HCT116 (cell line): ENCODE measurements around the gene RRBP1. TPM values are rescaled to one million over a fixed set of nuclear protein-coding genes. Genes with fewer than 3 reads are reported as not detected.

Experiments
- ATAC-seq: fragments of 200-7000 bp; cut with Tn5 transposase; 2 replicates; pipeline ENCODE4 v1.9.1; 2020; ENCODE audit warnings: mild to moderate bottlenecking, moderate library complexity
- BruUV-seq: library from RNA; stranded (reverse); fragments of 400-500 nt; replicated peaks from 2 replicates; lab custom pipeline; 2021; lab: Mats Ljungman, UMichigan
- CTCF ChIA-PET: fragments of 300-600 bp; sonication (Branson Sonifier 250); formaldehyde crosslinking; loops from one replicate; lab custom pipeline; 2021; ENCODE audit warnings: antibody characterized with exemption; lab: Charles Lee
- POLR2A ChIA-PET: fragments of 300-600, 350-600 bp; sonication (Branson Sonifier 250); formaldehyde crosslinking; loops from one replicate; lab custom pipeline; 2021; ENCODE audit warnings: antibody characterized with exemption; lab: Charles Lee
- RAD21 ChIA-PET, 2 experiments: fragments of 300-600 bp; sonication (Branson Sonifier 250); formaldehyde crosslinking; loops; one replicate each; lab custom pipeline; 2023; ENCODE audit warnings: low total read pairs in 2 of 2; ENCODE audit not compliant: uncharacterized antibody in 2 of 2, unreplicated experiment in 2 of 2, low non-redundant PET in 1 of 2; lab: Charles Lee
- DNase-seq: peaks from one replicate; pipeline ENCODE4 v3.0.0-alpha.2; 2010; ENCODE audit warnings: low read depth, low spot score
- H2AFZ ChIP-seq: fragments of 200-600 bp; shearing (Covaris generic), sonication (generic); 2 replicates; pipeline ENCODE4 v1.6.1; 2017; ENCODE audit warnings: low read depth, mixed run types, mixed read lengths, antibody characterized with exemption, low read length; ENCODE audit not compliant: poor library complexity, severe bottlenecking
- H3K27ac ChIP-seq: 2 replicates; pipeline ENCODE4 v1.5.1; 2012; ENCODE audit warnings: low read depth, low read length
- H3K27me3 ChIP-seq: fragments of 200-600 bp; sonication (generic); 2 replicates; pipeline ENCODE4 v1.6.1; 2016; ENCODE audit warnings: mixed run types, low read length, mixed read lengths; ENCODE audit not compliant: insufficient read depth
- H3K36me3 ChIP-seq, 2 experiments: fragments of 200-500 bp in 1 of 2; fragments of 200-600 bp in 1 of 2; sonication (Bioruptor generic) in 1 of 2; sonication (generic) in 1 of 2; 2 replicates each; pipeline versions ENCODE4 v1.5.1 to v1.6.1; 2014 to 2016; ENCODE audit warnings: low read length in 2 of 2, inconsistent platforms in 1 of 2, mixed read lengths in 1 of 2, mixed run types in 1 of 2; ENCODE audit not compliant: insufficient read depth in 2 of 2, control insufficient read depth in 1 of 2
- H3K4me1 ChIP-seq, 2 experiments: fragments of 200-600 bp in 1 of 2; sonication (generic) in 1 of 2; 2 replicates each; pipeline versions ENCODE4 v1.5.1 to v1.6.1; 2012 to 2017; ENCODE audit warnings: low read length in 2 of 2, inconsistent platforms in 1 of 2, mild to moderate bottlenecking in 1 of 2, mixed read lengths in 1 of 2, mixed run types in 1 of 2, moderate library complexity in 1 of 2; ENCODE audit not compliant: insufficient read depth in 2 of 2, control insufficient read depth in 1 of 2
- H3K4me2 ChIP-seq: fragments of 200-600 bp; sonication (generic); 2 replicates; pipeline ENCODE4 v1.6.1; 2017; ENCODE audit warnings: mixed run types, low read length, mixed read lengths
- H3K4me3 ChIP-seq, 2 experiments: fragments of 200-600 bp in 1 of 2; sonication (generic) in 1 of 2; replicated peaks in 1 of 2; 2 replicates each; pipeline ENCODE4 v1.5.1; 2011 to 2016; ENCODE audit warnings: low read length in 2 of 2, control low read depth in 1 of 2, low read depth in 1 of 2, mild to moderate bottlenecking in 1 of 2, mixed read lengths in 1 of 2, mixed run types in 1 of 2
- H3K79me2 ChIP-seq: fragments of 200-600 bp; sonication (generic); 2 replicates; pipeline ENCODE4 v1.6.1; 2017; ENCODE audit warnings: mild to moderate bottlenecking, mixed run types, low read length, moderate library complexity, mixed read lengths; ENCODE audit not compliant: insufficient read depth
- H3K9ac ChIP-seq: fragments of 200-600 bp; sonication (generic); 2 replicates; pipeline ENCODE4 v1.6.1; 2016; ENCODE audit warnings: low read length, mixed read lengths
- H3K9me2 ChIP-seq: fragments of 200-600 bp; sonication (generic), shearing (Covaris generic); 2 replicates; pipeline ENCODE4 v1.6.1; 2017; ENCODE audit warnings: mixed run types, mild to moderate bottlenecking, moderate library complexity; ENCODE audit not compliant: insufficient read depth
- H3K9me3 ChIP-seq, 2 experiments: fragments of 200-500 bp in 1 of 2; fragments of 200-600 bp in 1 of 2; sonication (Bioruptor generic) in 1 of 2; sonication (generic) in 1 of 2; 2 replicates each; pipeline ENCODE4 v1.6.1; 2014 to 2017; ENCODE audit warnings: low read length in 2 of 2, mixed read lengths in 2 of 2, inconsistent platforms in 1 of 2, low read depth in 1 of 2, mild to moderate bottlenecking in 1 of 2, mixed run types in 1 of 2, moderate library complexity in 1 of 2; ENCODE audit not compliant: control insufficient read depth in 1 of 2, insufficient read depth in 1 of 2
- H4K20me1 ChIP-seq: fragments of 200-600 bp; sonication (generic), shearing (Covaris generic); 2 replicates; pipeline ENCODE4 v1.6.1; 2017; ENCODE audit warnings: mixed run types, mild to moderate bottlenecking, moderate library complexity; ENCODE audit not compliant: insufficient read depth
- EGR1 ChIP-seq: IDR thresholded peaks from 2 replicates; pipeline ENCODE4 v1.6.1; 2012; ENCODE audit warnings: low read depth
- ELF1 ChIP-seq: IDR thresholded peaks from 2 replicates; pipeline ENCODE4 v1.6.1; 2012; ENCODE audit warnings: low read depth, borderline replicate concordance
- EZH2phosphoT487 ChIP-seq: fragments of 200-600 bp; IDR thresholded peaks from 2 replicates; pipeline ENCODE4 v1.6.1; 2018; ENCODE audit warnings: antibody characterized with exemption, borderline replicate concordance
- FOSL1 ChIP-seq: IDR thresholded peaks from 2 replicates; pipeline ENCODE4 v1.6.1; 2012; ENCODE audit warnings: low read depth
- JUND ChIP-seq: IDR thresholded peaks from 2 replicates; pipeline ENCODE4 v1.6.1; 2012
- RAD21 ChIP-seq: IDR thresholded peaks from 2 replicates; pipeline ENCODE4 v1.6.1; 2012; ENCODE audit warnings: low read depth, mild to moderate bottlenecking
- ZFX ChIP-seq: fragments of 450-650 bp; IDR thresholded peaks from 2 replicates; pipeline ENCODE4 v1.6.1; 2017
- ZNF274 ChIP-seq: fragments of 200-500 bp; sonication (Bioruptor generic); IDR thresholded peaks from 2 replicates; pipeline ENCODE4 v1.6.1; 2014; ENCODE audit warnings: mild to moderate bottlenecking, low read depth, low read length, inconsistent platforms
- intact Hi-C: fragments of 100-400 bp; cut with micrococcal nuclease; formaldehyde crosslinking; loops from 2 replicates; pipeline ENCODE4 v1.10.0; 2022
- total RNA-seq: library from RNA; stranded (reverse); gene quantifications from one replicate; pipeline ENCODE4 v1.2.1, GENCODE V29; 2021; ENCODE audit not compliant: unreplicated experiment
- TF ChIP-seq, protein P1 (sequence below): IDR thresholded peaks from 2 replicates; pipeline ENCODE4 v1.6.1; 2012
- TF ChIP-seq, protein P2 (sequence below): IDR thresholded peaks from 2 replicates; pipeline ENCODE4 v1.6.1; 2012

Gene RRBP1
- total RNA-seq, 1 experiment from 2014 or later: 123 TPM

DNA sequence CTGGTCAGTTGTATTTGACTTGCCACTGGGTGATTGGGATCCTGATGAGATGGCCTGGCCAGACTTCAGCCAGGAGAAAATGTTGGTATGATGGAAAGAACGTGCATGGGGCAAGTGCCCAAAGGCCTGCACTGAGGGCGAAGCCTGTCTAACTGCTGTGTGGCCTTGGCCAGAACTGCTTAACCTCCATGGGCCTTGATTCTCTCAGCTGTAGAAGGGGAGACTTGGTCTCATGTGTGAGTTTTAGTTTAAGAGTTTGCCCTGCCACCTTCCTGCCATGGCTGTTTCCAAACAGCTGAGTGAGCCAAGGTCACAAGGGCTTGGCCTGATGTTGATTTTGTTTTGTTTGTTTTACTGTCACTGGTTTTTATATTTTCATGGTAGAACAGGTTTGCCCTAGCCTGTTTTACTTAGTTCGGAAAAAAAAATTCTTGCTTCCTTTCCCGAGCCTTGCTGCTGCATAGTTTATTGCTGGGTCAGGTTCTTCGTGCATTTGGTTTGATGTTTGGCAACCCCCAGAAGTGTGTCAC is 76.8 kb downstream of the RRBP1 start (continued):
- TF ChIP-seq FOSL1 (no peak), EZH2phosphoT487 (no peak)

DNA sequence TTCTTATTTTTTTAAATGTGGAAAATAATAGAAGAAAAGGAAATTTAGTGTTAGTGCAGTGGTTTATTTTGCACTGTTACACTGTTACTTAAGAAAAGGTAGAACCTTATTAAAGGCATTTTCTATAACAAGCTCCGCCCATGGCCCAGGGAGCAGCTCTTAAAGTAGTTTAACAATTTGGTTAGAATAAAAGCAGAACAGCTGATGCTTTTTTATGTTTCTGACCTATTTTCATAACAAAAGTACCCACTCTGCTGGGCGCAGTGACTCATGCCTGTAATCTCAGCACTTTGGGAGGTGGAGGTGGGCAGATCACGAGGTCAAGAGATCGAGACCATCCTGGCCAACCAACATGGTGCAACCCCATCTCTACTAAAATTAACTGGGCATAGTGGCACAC is 79.5 kb downstream of the RRBP1 start:
- Histone ChIP-seq H3K9me2 (no peaks in the 10 kb centered on the region), H3K4me3 (no peak overlapping the region), H3K9me3 (no peaks in the 10 kb centered on the region), H2AFZ (no peak overlapping the region), H3K4me2 (no peak overlapping the region), H3K79me2 (peaks cover 74% of the 10 kb centered on the region), H3K36me3 (peaks cover 10 to 29% of the 10 kb centered on the region in 2 experiments; a peak in 3 of 4 replicates), H3K27me3 (no peaks in the 10 kb centered on the region), H4K20me1 (0 out of 2 replicates have a peak, but pooled peaks cover 6% of the 10 kb centered on the region), H3K27ac (no peak overlapping the region), H3K9ac (no peak overlapping the region), H3K4me1 (no peaks in the 10 kb centered on the region)
- no TSS peak for BruUV-seq
- POLR2A ChIA-PET: interaction anchor here (1.2 to 1.4 kb wide), 2 partner anchors 10 to 33 kb away, joined by 3 to 4 read pairs; partner anchors contain the start of gene DSTN
- CTCF ChIA-PET: interaction anchor here (0.8 to 2.0 kb wide), 2 partner anchors 8 to 66 kb away, joined by 3 to 6 read pairs; no protein-coding TSS in a partner anchor
- ATAC-seq (no peak), DNase-seq (no peak)
- intact Hi-C loops: no loop called here
- TF ChIP-seq ELF1: no peak
- TF ChIP-seq EZH2phosphoT487: no peak
- TF ChIP-seq EGR1: no peak
- no peak for TF ChIP-seq ZFX
- TF ChIP-seq, protein P1, sequence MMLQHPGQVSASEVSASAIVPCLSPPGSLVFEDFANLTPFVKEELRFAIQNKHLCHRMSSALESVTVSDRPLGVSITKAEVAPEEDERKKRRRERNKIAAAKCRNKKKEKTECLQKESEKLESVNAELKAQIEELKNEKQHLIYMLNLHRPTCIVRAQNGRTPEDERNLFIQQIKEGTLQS: no peak
- no peak for TF ChIP-seq JUND
- no peak for TF ChIP-seq RAD21
- TF ChIP-seq ZNF274: no peak
- TF ChIP-seq, protein P2, sequence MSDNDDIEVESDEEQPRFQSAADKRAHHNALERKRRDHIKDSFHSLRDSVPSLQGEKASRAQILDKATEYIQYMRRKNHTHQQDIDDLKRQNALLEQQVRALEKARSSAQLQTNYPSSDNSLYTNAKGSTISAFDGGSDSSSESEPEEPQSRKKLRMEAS: no peak
- RAD21 ChIA-PET: no interaction called here
